Measurements from ENCODE around the gene WDR27. TPM values are rescaled to one million over a fixed set of nuclear protein-coding genes. Genes with fewer than 3 reads are reported as not detected.

The WDR27 gene
- total and polyA plus RNA-seq, 10 donors: 17.6 to 69.5 (median 45.7) TPM

GRCh38 chr6:169502445-169502844, 199.4 kb downstream of the WDR27 start:
- H3K4me1 ChIP-seq: no peaks in the 10 kb centered on the region
- no peak overlapping the region for H3K4me3 ChIP-seq
- no peak for TF ChIP-seq POLR2AphosphoS5 (IDR thresholded peaks at IDR 0.05)
- TF ChIP-seq POLR2A (IDR thresholded peaks at IDR 0.05): no peak
- no peak for TF ChIP-seq CTCF (IDR thresholded peaks at IDR 0.05 in 8 of 11, conservative IDR thresholded peaks at IDR 0.05 in 3 of 11)
- no peaks in the 10 kb centered on the region for H3K9me3 ChIP-seq
- intact Hi-C loops (cut with DNase I; ENCODE audit: low total_unique reads): no loop called here
- WGBS, 5 donors: 93 to 98% (median 94%) methylated on average over 22 of the region's 22 CpGs
- no peaks in the 10 kb centered on the region for H3K27me3 ChIP-seq (replicated peaks in 1 of 7)
- H3K27ac ChIP-seq: no peak overlapping the region
- DNase-seq: no peak
- H3K36me3 ChIP-seq: peaks cover 0 to 9% (median 0%) of the 10 kb centered on the region in 6 donors

GRCh38 chr6:169501777-169502313, 200.0 kb downstream of the WDR27 start:
- intact Hi-C loops (cut with DNase I; ENCODE audit: low total_unique reads): no loop called here
- no peak for TF ChIP-seq POLR2A (IDR thresholded peaks at IDR 0.05)

GRCh38 chr6:169501128-169501527, 200.7 kb downstream of the WDR27 start:
- TF ChIP-seq POLR2A (IDR thresholded peaks at IDR 0.05) (no peak), POLR2AphosphoS5 (IDR thresholded peaks at IDR 0.05) (no peak), CTCF (IDR thresholded peaks at IDR 0.05 in 8 of 11, conservative IDR thresholded peaks at IDR 0.05 in 3 of 11) (no peak)
- no peak overlapping the region for H3K27ac ChIP-seq
- no peaks in the 10 kb centered on the region for H3K9me3 ChIP-seq
- no peak overlapping the region for H3K4me3 ChIP-seq
- no peaks in the 10 kb centered on the region for H3K27me3 ChIP-seq (replicated peaks in 1 of 7)
- intact Hi-C loops (cut with DNase I; ENCODE audit: low total_unique reads): no loop called here
- DNase-seq: no peak
- H3K36me3 ChIP-seq: peaks cover 0 to 9% (median 0%) of the 10 kb centered on the region in 6 donors
- no peaks in the 10 kb centered on the region for H3K4me1 ChIP-seq
- 93 to 97% (median 96%) methylated on average over 11 of the region's 11 CpGs for WGBS, 5 donors

More at GRCh38 chr6:169501777-169502313, 200.0 kb downstream of the WDR27 start:
- no peak overlapping the region for H3K27ac ChIP-seq
- H3K36me3 ChIP-seq: peaks cover 0 to 9% (median 0%) of the 10 kb centered on the region in 6 donors
- no peak overlapping the region for H3K4me3 ChIP-seq
- no peaks in the 10 kb centered on the region for H3K4me1 ChIP-seq
- WGBS, 5 donors: 94 to 97% (median 96%) methylated on average over 31 to 32 of the region's 32 CpGs
- H3K27me3 ChIP-seq (replicated peaks in 1 of 7): no peaks in the 10 kb centered on the region
- DNase-seq: no peak
- no peaks in the 10 kb centered on the region for H3K9me3 ChIP-seq

GRCh38 chr6:169500688-169501087, 201.1 kb downstream of the WDR27 start:
- Histone ChIP-seq H3K27me3 (replicated peaks in 1 of 7) (no peaks in the 10 kb centered on the region), H3K9me3 (peaks cover 0 to 3% (median 0%) of the 10 kb centered on the region in 8 donors), H3K27ac (no peak overlapping the region), H3K4me3 (no peak overlapping the region), H3K36me3 (peaks cover 0 to 9% (median 0%) of the 10 kb centered on the region in 6 donors), H3K4me1 (no peaks in the 10 kb centered on the region)
- DNase-seq: no peak
- intact Hi-C loops (cut with DNase I; ENCODE audit: low total_unique reads): no loop called here
- 91 to 97% (median 93%) methylated on average over 15 of the region's 15 CpGs for WGBS, 5 donors
- no peak for TF ChIP-seq CTCF (IDR thresholded peaks at IDR 0.05 in 8 of 11, conservative IDR thresholded peaks at IDR 0.05 in 3 of 11)
- TF ChIP-seq POLR2AphosphoS5 (IDR thresholded peaks at IDR 0.05): no peak
- TF ChIP-seq POLR2A (IDR thresholded peaks at IDR 0.05): no peak

Data from spleen (tissue), 11 donors.